B cell (primary cell): ENCODE results near the gene NUMB. TPM values are rescaled to one million over a fixed set of nuclear protein-coding genes. Genes with fewer than 3 reads are reported as not detected.

Experiments used
- ATAC-seq: fragments of 200-7000 bp; cut with Tn5 transposase; one replicate; pipeline ENCODE4 v1.10.0; 2021; ENCODE audit warnings: low read depth, mild to moderate bottlenecking, moderate number of reproducible peaks, moderate library complexity
- CTCF ChIA-PET: fragments of 350-600 bp; sonication (Branson Sonifier 250); formaldehyde crosslinking; loops from one replicate; lab custom pipeline; 2021; ENCODE audit warnings: antibody characterized with exemption, inconsistent platforms; lab: Charles Lee
- POLR2A ChIA-PET: fragments of 350-600 bp; sonication (Branson Sonifier 250); formaldehyde crosslinking; loops from one replicate; lab custom pipeline; 2021; ENCODE audit warnings: antibody characterized with exemption; lab: Charles Lee
- DNase-seq: peaks from one replicate; pipeline ENCODE4 v3.0.0; 2013
- H2AFZ ChIP-seq: 2 replicates; pipeline ENCODE4 v1.6.1; 2012; ENCODE audit warnings: mild to moderate bottlenecking, low read depth, low read length; ENCODE audit not compliant: insufficient read depth, poor library complexity, severe bottlenecking
- H3K27ac ChIP-seq, 2 donors: 1 replicate in 1 of 2; 2 replicates in 1 of 2; pipeline ENCODE4 v1.5.1; 2012 to 2013; ENCODE audit warnings: low read length in 2 of 2, mild to moderate bottlenecking in 2 of 2, moderate library complexity in 1 of 2
- H3K27me3 ChIP-seq, 4 experiments: fragments of 200-600 bp in 1 of 4; sonication (generic) in 1 of 4; replicated peaks in 1 of 4; 1 replicate in 2 of 4; 2 replicates in 2 of 4; pipeline versions ENCODE4 v1.6.1 to v1.7.0; 2013 to 2016; ENCODE audit warnings: low read length in 3 of 4, mild to moderate bottlenecking in 2 of 4, mixed read lengths in 1 of 4, moderate library complexity in 1 of 4; ENCODE audit not compliant: insufficient read depth in 4 of 4, control insufficient read depth in 3 of 4; ENCODE audit errors: control extremely low read depth in 1 of 4
- H3K36me3 ChIP-seq, 2 experiments: replicated peaks in 1 of 2; 1 replicate in 1 of 2; 2 replicates in 1 of 2; pipeline versions ENCODE4 v1.6.1 to v1.7.1; 2013; ENCODE audit warnings: low read length in 1 of 2; ENCODE audit not compliant: insufficient read depth in 2 of 2, control insufficient read depth in 1 of 2; ENCODE audit errors: control extremely low read depth in 1 of 2, extremely low read depth in 1 of 2
- H3K4me1 ChIP-seq, 2 donors: fragments of 200-600 bp in 1 of 2; sonication (generic) in 1 of 2; 1 replicate in 1 of 2; 2 replicates in 1 of 2; pipeline versions ENCODE4 v1.5.1 to v1.6.1; 2013 to 2017; ENCODE audit warnings: low read length in 2 of 2; ENCODE audit not compliant: control insufficient read depth in 2 of 2, insufficient read depth in 2 of 2
- H3K4me2 ChIP-seq: replicated peaks from 2 replicates; pipeline ENCODE3; 2012; ENCODE audit warnings: mild to moderate bottlenecking, low read depth, low read length; ENCODE audit not compliant: poor library complexity, severe bottlenecking
- H3K4me3 ChIP-seq, 5 experiments: fragments of 200-600 bp in 1 of 5; sonication (generic) in 1 of 5; 1 replicate in 3 of 5; 2 replicates in 2 of 5; pipeline versions ENCODE4 v1.5.1 to v1.7.0; 2011 to 2016; ENCODE audit warnings: low read length in 4 of 5, mild to moderate bottlenecking in 4 of 5, low read depth in 2 of 5, control low read depth in 1 of 5, moderate library complexity in 1 of 5; ENCODE audit not compliant: insufficient read depth in 1 of 5; ENCODE audit errors: control extremely low read depth in 1 of 5, extremely low read depth in 1 of 5
- H3K79me2 ChIP-seq: fragments of 200-600 bp; sonication (generic); one replicate; pipeline ENCODE4 v1.6.0; 2016; ENCODE audit warnings: low read length; ENCODE audit not compliant: control insufficient read depth, insufficient read depth
- H3K9ac ChIP-seq: fragments of 200-600 bp; sonication (generic); 2 replicates; pipeline ENCODE4 v1.6.1; 2017; ENCODE audit warnings: mild to moderate bottlenecking, low read length, moderate library complexity
- H3K9me3 ChIP-seq, 3 donors: one replicate each; pipeline versions ENCODE4 v1.6.1 to v1.7.1; 2013; ENCODE audit warnings: low read length in 2 of 3; ENCODE audit not compliant: control insufficient read depth in 2 of 3, insufficient read depth in 1 of 3; ENCODE audit errors: control extremely low read depth in 1 of 3
- H4K20me1 ChIP-seq: 2 replicates; pipeline ENCODE4 v1.6.0; 2012; ENCODE audit warnings: mild to moderate bottlenecking, low read length; ENCODE audit not compliant: insufficient read depth, control insufficient read depth, poor library complexity, severe bottlenecking
- H3K27ac Mint-ChIP-seq: one replicate; pipeline ENCODE4 v1.8.0; 2021; ENCODE audit warnings: mixed read lengths
- H3K27me3 Mint-ChIP-seq: one replicate; pipeline ENCODE4 v1.8.0; 2021; ENCODE audit warnings: mixed read lengths
- H3K4me1 Mint-ChIP-seq: one replicate; pipeline ENCODE4 v1.8.0; 2021; ENCODE audit warnings: mixed read lengths
- H3K4me3 Mint-ChIP-seq: one replicate; pipeline ENCODE4 v1.8.0; 2021; ENCODE audit warnings: mixed read lengths
- H3K9me3 Mint-ChIP-seq: one replicate; pipeline ENCODE4 v1.8.0; 2022; ENCODE audit warnings: mixed read lengths; ENCODE audit not compliant: insufficient read depth
- EZH2 ChIP-seq: IDR thresholded peaks from 2 replicates; pipeline ENCODE4 v1.6.1; 2012; ENCODE audit warnings: borderline replicate concordance, low read depth, mild to moderate bottlenecking, moderate library complexity, low read length; ENCODE audit not compliant: insufficient read depth, poor library complexity, severe bottlenecking
- WGBS: methylation state at CpG from one replicate; pipeline ENCODE4 v1.1.5; 2013; ENCODE audit warnings: missing lambda C conversion rate; ENCODE audit not compliant: insufficient coverage; 5-methylcytosine and 5-hydroxymethylcytosine counted together
- intact Hi-C: fragments of 100-400 bp; cut with micrococcal nuclease; formaldehyde crosslinking; loops from one replicate; pipeline ENCODE4 v1.10.0; 2022
- polyA plus RNA-seq: library from polyadenylated mRNA; depleted of rRNA; stranded (reverse); fragments of >200 nt; gene quantifications from 2 replicates; pipeline ENCODE4 v1.2.3, GENCODE V29; 2012
- total RNA-seq, 2 donors: library from RNA; stranded (reverse); fragments of 120-200 nt in 1 of 2; gene quantifications; 1 replicate in 1 of 2; 2 replicates in 1 of 2; pipeline versions ENCODE4 v1.2.3 to v1.2.4, GENCODE V29; 2013 to 2022
- TF ChIP-seq, protein P1 (sequence below): fragments of 200-600 bp; IDR thresholded peaks from one replicate; pipeline ENCODE4 v1.8.0; 2022; ENCODE audit warnings: antibody characterized with exemption, mild to moderate bottlenecking

NUMB gene
- total and polyA plus RNA-seq, 2 donors (not counting 1 experiment from before 2014, with no cell fraction given): 63.4 to 102 TPM

- Mint-ChIP-seq H3K27ac (no peak overlapping the region), H3K9me3 (no peaks in the 10 kb centered on the region), H3K27me3 (no peaks in the 10 kb centered on the region), H3K4me1 (no peaks in the 10 kb centered on the region), H3K4me3 (no peak overlapping the region)
- no peaks in the 10 kb centered on the region for H4K20me1 ChIP-seq
- H3K4me3 ChIP-seq: no peak overlapping the region
- H3K9me3 ChIP-seq: no peaks in the 10 kb centered on the region
- no peaks in the 10 kb centered on the region for H3K36me3 ChIP-seq
- intact Hi-C loops: no loop called here
- CTCF ChIA-PET: interaction anchor here (0.6 to 17.4 kb wide), 5 partner anchors 8 to 449 kb away, joined by 3 to 470 read pairs (median 3); no protein-coding TSS in a partner anchor
- H3K27me3 ChIP-seq: no peaks in the 10 kb centered on the region
- H3K4me2 ChIP-seq: no peak overlapping the region
- no peak for TF ChIP-seq EZH2
- TF ChIP-seq, protein P1, sequence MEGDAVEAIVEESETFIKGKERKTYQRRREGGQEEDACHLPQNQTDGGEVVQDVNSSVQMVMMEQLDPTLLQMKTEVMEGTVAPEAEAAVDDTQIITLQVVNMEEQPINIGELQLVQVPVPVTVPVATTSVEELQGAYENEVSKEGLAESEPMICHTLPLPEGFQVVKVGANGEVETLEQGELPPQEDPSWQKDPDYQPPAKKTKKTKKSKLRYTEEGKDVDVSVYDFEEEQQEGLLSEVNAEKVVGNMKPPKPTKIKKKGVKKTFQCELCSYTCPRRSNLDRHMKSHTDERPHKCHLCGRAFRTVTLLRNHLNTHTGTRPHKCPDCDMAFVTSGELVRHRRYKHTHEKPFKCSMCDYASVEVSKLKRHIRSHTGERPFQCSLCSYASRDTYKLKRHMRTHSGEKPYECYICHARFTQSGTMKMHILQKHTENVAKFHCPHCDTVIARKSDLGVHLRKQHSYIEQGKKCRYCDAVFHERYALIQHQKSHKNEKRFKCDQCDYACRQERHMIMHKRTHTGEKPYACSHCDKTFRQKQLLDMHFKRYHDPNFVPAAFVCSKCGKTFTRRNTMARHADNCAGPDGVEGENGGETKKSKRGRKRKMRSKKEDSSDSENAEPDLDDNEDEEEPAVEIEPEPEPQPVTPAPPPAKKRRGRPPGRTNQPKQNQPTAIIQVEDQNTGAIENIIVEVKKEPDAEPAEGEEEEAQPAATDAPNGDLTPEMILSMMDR: no peak
- H3K27ac ChIP-seq: no peak overlapping the region
- POLR2A ChIA-PET: no interaction called here
- no peaks in the 10 kb centered on the region for H3K4me1 ChIP-seq
- DNase-seq (no peak), ATAC-seq (no peak)
- H3K9ac ChIP-seq: no peak overlapping the region
- no peaks in the 10 kb centered on the region for H3K79me2 ChIP-seq
- no peak overlapping the region for H2AFZ ChIP-seq
- WGBS: 100% methylated on average over 2 of the region's 6 CpGs
Observed at GRCh38 chr14:73477618-73478266, 19.4 kb upstream of the NUMB start.

- no peak overlapping the region for H3K4me3 Mint-ChIP-seq
- intact Hi-C loops: no loop called here
- Histone ChIP-seq H3K4me3 (no peak overlapping the region), H3K79me2 (no peaks in the 10 kb centered on the region), H3K4me2 (no peak overlapping the region), H3K4me1 (peaks cover 0 to 2% of the 10 kb centered on the region in 2 donors), H3K36me3 (no peaks in the 10 kb centered on the region), H3K27me3 (no peaks in the 10 kb centered on the region), H4K20me1 (no peaks in the 10 kb centered on the region), H3K9ac (no peak overlapping the region), H2AFZ (no peak overlapping the region), H3K9me3 (no peaks in the 10 kb centered on the region), H3K27ac (no peak overlapping the region)
- peaks cover 3% of the 10 kb centered on the region for H3K4me1 Mint-ChIP-seq
- no peak for DNase-seq
- H3K9me3 Mint-ChIP-seq: no peaks in the 10 kb centered on the region
- H3K27ac Mint-ChIP-seq: no peak overlapping the region
- ChIA-PET POLR2A (no interaction called here), CTCF (interaction anchor here (17.4 kb wide), 1 partner anchor 183 kb away, joined by 470 read pairs; no protein-coding TSS in a partner anchor)
- TF ChIP-seq, protein P1: no peak
- TF ChIP-seq EZH2: no peak
- no peaks in the 10 kb centered on the region for H3K27me3 Mint-ChIP-seq
- ATAC-seq: no peak
- 91% methylated on average over 2 of the region's 3 CpGs for WGBS
Observed at GRCh38 chr14:73476451-73476931, 18.1 kb upstream of the NUMB start.
